Spleen (tissue), 7 donors: ENCODE results near the gene PARD3.

Experiments used
- POLR2A ChIP-seq, 3 donors: fragments of 450-650 bp; IDR thresholded peaks; one replicate each; pipeline ENCODE4 v1.5.1; 2017; ENCODE audit warnings: antibody characterized with exemption in 3 of 3, mild to moderate bottlenecking in 1 of 3
- TF ChIP-seq, protein P1 (sequence below), 11 experiments: fragments of 200-600 bp in 7 of 11; fragments of 450-650 bp in 4 of 11; sonication (generic) in 4 of 11; IDR thresholded peaks in 8 of 11; conservative IDR thresholded peaks in 3 of 11; 1 replicate in 7 of 11; 2 replicates in 4 of 11; pipeline versions ENCODE4 v1.4.0 to v1.8.0; 2016 to 2021; ENCODE audit warnings: antibody characterized with exemption in 11 of 11, inconsistent platforms in 4 of 11, mild to moderate bottlenecking in 1 of 11
- donor health status: DM: no; HTN: no; CAD: no; lungs with moderate emphysema.
- donor health status: DM: no; HTN: no; CAD: no.
- donor health status: DM: no; HTN: no; CAD: no.

DNA sequence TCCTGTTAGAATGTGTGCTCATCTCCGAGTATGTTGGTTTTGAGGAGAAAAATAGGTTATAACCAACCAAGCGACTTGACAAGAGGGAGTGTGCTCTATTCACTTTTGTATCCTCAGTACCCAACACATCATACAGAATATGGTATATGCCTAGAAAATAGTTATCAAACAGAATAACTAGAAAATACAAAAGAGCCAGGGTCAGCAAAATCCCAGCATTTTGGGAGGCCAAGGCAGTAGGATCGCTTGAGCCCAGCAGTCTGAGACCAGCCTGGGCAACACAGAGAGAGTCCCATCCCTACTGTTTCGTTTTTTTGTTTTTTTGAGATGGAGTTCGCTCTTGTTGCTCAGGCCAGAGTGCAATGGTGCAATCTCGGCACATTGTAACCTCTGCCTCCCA lies 257.9 kb downstream of the PARD3 start:
- TF ChIP-seq, protein P1, sequence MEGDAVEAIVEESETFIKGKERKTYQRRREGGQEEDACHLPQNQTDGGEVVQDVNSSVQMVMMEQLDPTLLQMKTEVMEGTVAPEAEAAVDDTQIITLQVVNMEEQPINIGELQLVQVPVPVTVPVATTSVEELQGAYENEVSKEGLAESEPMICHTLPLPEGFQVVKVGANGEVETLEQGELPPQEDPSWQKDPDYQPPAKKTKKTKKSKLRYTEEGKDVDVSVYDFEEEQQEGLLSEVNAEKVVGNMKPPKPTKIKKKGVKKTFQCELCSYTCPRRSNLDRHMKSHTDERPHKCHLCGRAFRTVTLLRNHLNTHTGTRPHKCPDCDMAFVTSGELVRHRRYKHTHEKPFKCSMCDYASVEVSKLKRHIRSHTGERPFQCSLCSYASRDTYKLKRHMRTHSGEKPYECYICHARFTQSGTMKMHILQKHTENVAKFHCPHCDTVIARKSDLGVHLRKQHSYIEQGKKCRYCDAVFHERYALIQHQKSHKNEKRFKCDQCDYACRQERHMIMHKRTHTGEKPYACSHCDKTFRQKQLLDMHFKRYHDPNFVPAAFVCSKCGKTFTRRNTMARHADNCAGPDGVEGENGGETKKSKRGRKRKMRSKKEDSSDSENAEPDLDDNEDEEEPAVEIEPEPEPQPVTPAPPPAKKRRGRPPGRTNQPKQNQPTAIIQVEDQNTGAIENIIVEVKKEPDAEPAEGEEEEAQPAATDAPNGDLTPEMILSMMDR (IDR thresholded peaks at IDR 0.05 in 8 of 11, conservative IDR thresholded peaks at IDR 0.05 in 3 of 11), result no peak
- TF ChIP-seq POLR2A (IDR thresholded peaks at IDR 0.05), result no peak
